ENCODE measurements around the gene EOGT.

Gene EOGT

DNA sequence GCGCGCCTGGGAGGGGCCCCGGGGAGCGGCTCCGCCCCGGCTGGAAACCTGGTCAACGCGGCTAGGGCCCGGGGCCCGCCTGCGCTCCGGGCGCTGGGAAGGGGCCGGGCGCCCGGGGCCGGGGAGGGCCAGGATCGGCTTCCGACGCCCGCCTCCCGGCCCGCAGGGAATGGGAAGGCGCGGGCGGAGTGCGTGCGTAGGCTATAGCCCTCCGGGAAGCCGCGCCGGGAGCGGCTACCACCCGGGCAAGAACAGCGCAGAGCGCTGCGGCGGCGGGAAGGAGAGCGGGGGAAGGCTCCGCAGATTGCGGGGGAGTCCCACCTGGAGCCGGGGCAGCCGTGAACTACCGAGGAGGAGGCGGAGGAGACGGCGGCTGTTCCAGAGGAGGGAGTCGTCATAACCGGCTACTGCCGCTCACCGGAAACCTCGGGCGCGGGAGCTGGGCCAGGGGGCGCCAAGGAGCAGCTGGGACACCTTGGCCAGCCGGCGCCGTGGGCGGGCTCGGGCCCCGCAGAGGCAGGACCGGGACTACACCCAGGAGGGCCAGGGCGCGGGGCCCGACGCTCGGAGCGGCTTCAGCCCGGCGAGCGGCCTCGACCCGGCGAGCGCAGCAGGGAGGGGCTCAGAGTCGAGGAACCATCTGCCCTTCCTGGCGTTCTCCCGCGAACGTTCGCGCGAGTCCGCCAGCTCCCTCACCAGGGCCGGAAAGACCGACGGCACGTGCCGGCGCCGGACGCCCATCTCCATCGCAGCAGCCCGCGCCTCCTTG lies at the start of gene EOGT:
Gene EOGT, minus strand, starts transcription at position 432 of the 769 bp plus-strand sequence. CDS start 3,838 bp downstream, outside the sequence.
- peak; percentile 74 to 90 for DNase-seq

DNA sequence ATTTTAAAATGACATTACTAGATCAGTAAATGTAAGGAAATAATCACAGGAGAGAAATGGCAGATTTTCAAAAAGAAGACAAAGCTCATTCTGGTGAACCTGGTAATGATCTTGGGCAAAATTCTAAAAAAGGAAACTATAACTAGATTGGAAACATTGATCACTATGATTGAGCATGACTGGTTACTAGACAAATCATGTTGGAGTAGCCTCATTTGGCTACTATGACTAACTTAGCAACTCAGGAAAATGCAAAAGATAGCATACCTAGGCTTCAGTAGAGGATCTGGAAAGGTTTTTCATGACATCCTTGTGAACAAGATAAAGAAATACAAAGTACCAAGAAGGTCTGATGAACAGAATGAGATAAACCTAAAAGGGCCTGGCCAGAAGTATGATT lies 46.2 kb upstream of the EOGT start:
- no peak for DNase-seq

GRCh38 chr3:69058947-69059224 lies 45.4 kb upstream of the EOGT start:
- no peak for DNase-seq

GRCh38 chr3:69058180-69058946 lies 44.9 kb upstream of the EOGT start:
- DNase-seq = peak; percentile 86 to 87

DNA sequence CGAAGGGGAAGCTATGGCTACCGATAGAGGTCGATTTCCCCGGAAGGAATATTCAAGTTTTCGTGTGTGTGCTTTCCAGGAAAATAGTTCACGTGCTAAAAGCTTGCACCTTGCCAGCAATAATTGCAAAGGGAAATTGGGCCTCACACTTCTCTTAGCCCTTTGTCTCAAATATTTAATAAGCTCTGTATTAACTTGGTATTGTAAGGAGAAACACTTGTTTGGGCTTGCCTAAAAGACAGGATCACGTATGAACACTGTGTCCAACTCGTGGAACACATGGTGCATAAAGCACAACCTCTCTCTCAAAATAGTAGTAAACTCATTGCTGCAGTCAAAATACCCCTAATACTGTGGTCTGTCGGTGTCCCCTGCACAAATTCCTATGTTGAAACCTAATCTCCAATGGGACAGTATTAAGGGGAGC lies 39.0 kb upstream of the EOGT start:
- no peak for DNase-seq

- DNase-seq = no peak
Observed at GRCh38 chr3:69051756-69052471, 38.4 kb upstream of the EOGT start, which contains the start of gene TMF1. Gene TMF1, minus strand, starts transcription at chr3:69052333. Its CDS starts 247 bp downstream, at chr3:69052086.

DNA sequence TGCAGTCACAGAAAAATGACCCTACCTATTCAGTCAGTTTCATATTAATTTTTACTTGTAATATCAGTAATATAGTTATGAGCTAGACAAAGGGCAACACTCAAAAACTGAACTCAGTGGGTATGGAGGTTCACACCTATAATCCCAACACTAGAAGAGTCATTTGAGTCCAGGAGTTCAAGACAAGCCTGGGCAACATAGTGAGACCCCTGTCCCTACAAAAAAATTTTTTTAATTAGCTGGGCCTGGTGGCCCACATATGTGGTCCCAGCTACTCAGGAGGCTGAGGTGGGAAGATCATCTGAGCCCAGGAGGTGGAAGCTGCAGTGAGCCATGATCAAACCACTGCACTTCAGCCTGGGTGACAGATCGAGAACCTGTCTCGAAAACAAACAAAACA lies 35.5 kb upstream of the EOGT start:
- no peak for DNase-seq

DNA sequence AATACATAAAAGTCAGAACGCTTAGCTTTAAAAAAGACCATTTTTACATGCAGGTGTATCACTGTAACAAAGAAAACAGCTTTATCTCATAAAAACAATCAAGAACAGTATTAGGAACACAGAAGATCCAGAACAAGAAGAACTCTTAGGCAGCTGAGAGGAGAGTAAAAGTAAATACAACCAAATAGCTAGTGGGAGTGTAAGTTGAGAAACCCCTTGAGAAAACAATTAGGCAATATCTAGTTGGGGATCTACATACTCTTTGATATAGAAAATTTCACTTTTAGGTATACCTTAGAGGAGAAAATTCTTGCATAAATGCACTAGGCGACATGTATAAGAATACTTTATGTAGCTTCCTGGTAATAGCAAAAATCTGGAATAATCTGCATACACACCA lies 31.1 kb upstream of the EOGT start:
- DNase-seq = no peak

- no peak for DNase-seq
Observed at GRCh38 chr3:69033470-69033869, 20.0 kb upstream of the EOGT start.

DNA sequence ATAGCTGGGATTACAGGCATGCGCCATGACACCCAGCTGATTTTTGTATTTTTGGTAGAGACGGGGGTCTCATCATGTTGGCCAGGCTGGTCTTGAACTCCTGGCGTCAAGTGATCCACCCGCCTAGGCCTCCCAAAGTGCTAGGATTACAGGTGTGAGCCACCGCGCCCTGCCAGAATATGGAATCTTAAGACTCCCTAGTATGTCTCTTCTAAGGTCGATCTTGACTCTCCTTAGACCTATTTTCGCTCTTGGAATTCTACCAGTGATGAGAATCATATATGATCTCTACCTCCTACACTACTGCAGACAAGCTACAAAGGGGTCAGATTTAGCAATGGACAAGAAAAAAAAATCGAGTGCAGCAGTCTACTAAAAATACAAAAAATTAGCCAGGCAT lies 19.3 kb upstream of the EOGT start:
- no peak for DNase-seq

- DNase-seq = no peak
Observed at GRCh38 chr3:69032142-69032541, 18.7 kb upstream of the EOGT start.

DNA sequence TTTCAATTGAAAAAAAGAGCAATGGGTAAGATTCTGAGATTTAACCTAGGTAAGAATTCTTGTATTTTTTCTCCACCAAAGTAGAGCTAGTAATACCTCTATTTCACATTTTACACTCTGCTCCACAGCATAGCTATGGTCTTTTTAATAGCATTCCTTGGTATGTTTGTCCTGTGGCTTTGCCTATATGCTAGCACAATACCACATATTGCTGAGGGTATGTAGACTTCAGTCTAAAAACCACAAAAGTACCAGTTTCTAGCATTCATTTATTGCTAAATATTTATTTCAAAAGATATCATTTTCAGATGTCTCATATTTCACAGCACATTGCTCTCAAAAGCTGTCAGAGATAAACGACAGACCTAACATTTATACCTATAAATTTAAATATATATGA lies 18.2 kb upstream of the EOGT start:
- DNase-seq = no peak

GRCh38 chr3:69020857-69021256 lies 7.4 kb upstream of the EOGT start:
- DNase-seq = no peak

DNA sequence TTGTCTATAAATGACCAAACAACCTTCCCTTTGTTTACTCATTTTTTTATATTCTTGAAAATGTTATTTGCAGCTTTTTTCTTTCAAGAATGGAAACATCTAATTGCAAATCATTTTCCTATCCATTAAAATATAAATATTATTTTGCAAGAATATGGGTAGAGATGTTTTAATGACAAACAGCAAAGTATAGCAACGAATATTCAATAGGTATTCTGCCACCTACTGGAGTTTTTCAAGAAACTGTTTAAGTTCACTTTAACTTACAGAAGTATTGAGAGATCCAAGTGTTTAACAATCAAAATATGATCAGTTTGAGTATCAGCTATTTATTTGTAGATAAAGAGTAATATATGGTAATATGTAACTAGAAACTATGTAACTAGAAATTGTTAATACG lies 6.9 kb upstream of the EOGT start:
- DNase-seq = peak; percentile 40 to 51

- no peak for DNase-seq
Observed at GRCh38 chr3:69016901-69017300, 3.4 kb upstream of the EOGT start.

GRCh38 chr3:69016102-69016501 lies 2.6 kb upstream of the EOGT start:
- DNase-seq = no peak

DNA sequence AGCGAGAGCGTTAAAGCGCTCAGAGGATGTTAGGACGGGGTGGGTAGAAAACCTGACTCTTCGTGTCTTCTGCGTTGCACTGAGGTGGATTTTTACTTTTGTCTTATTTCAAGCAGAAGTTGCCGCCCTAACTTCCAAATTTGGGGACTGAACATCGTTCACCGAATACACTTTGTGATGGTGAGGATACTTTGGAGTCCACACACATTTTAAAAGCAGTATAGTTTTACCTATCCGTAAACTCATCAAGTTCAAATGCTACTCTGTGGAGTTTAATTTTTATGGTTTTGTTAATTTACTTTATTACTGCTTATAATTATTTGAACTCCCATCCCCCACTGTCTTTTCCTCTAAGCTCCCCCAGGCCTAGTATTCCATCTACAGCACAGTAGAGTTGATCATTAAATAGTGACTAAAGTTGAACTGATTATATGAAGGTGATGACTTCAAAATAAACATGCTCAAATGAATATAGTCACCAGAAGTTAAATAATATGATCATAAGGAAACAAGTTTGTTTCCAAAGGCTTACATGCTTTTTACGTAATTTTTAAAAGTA lies 617 bp upstream of the EOGT start:
- DNase-seq = peak in 1 of 2 experiments; percentile 52

DNA sequence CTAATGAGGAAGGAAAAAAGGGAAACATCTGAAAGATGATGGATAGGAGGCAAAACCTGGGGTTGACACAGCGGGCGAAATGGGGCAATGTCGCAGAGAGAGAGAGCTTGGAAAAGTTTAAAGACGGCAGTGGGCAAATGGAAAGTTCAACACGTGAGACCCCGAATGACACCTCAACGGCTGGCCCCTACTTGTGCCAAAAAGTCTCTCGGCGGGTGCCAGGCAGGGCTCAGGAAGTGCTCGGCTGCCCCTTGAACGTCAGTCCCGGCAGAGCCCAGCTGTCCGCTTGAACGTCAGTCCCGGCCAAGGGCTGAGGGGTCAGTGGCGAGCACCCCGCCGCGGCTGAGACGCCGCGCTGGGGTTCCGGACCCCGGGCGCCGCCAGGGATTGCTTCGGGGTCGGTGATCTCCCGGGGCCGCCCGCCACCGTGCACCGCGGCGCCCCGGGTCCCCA lies 658 bp downstream of the EOGT start:
- peak; percentile 26 to 40 for DNase-seq

DNA sequence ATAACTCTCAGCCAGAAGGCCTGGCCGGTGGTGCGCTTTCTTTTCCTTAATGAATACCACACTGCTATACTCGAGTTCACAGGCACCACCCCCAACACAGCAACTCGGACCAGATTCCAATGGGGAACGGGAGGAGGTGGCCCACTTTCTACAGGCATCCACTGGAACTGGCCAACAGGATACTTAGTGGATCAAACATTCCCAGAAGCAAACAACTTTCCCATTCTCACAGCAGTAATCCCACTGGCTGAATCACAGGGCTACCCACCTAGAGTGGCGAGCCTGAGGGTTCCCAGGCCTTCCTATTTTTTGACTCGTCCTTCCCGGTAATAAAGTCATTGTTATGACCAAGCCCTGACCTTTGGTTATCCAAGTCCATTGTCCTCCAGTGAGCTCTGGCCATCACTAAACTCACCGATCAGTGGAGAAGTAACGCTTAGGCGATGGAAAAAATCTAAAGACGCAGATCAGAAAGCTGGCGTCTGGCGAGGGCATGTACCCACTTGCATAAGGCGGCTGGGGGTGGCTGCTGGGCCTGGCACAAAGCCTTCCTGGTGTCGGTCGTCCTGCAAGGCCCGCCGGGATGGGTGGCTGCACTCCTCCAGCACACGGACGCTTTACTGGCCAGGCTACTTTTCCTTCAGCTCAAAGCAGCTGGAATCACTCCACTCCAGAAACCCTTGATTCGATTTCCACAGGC lies 1.2 kb downstream of the EOGT start:
- no peak for DNase-seq

- DNase-seq = no peak
Observed at GRCh38 chr3:69011096-69011730, 2.3 kb downstream of the EOGT start.

GRCh38 chr3:69009559-69010410 lies 3.7 kb downstream of the EOGT start:
- DNase-seq = no peak

Measured in AML-193 (cell line).